Hepatic stellate cell (primary cell): ENCODE results near the gene WWC1.

Source experiments
- DNase-seq: peaks from one replicate; pipeline ENCODE4 v3.0.0; 2011; ENCODE audit warnings: low spot score

WWC1 gene

GRCh38 chr5:168489059-168489458 lies 197.6 kb downstream of the WWC1 start:
- DNase-seq, result no peak

DNA sequence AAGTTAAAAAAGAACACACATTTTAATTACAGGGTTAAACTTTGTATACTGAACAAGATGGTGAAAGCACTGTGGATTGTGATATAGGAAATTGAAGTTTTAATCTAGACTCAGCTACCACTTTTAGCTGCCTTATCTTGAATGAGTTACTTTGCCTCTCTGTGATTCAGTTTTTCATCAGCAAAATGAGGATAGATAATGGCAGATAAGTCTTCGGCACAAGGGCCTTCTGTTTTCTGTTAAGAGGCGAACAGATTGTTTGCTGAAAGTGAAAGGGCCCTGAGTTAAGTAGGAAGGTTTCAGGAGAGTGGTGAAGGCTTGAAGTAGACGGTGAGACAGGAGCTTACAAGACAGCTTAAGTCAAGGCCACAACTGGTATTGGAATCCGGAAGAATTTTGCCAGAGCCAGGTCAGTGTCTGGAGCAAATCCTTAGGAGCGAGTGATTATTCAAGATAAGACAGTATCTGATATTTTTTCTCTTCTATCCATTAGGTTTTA lies 202.7 kb downstream of the WWC1 start:
- DNase-seq, result no peak

DNA sequence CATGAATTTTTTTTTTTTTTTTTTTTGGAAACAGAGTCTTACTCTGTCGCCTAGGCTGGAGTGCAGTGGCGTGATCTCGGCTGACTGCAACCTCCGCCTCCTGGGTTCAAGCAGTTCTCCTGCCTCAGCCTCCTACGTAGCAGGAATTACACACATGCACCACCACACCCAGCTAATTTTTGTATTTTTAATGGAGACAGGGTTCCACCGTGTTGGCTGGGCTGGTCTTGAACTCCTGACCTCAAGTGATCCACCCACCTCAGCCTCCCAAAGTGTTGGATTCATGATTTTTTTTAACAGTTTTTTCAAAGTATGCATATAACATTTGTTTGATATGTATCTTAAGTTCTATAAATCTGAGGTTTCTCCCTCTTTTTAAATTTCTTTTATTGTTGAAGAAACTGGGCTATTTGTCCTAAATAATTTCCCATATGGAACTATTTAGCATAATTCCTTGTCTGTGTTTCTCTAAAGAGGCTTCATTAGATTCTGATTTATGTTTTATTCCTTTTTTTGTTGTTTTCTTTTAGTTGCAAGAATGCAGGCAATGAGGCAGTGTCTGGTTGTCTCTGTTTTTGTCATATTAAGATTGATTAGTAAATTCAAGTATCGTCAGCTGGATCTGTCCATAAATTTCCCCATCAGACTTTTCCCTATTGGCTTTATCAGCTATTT lies 211.3 kb downstream of the WWC1 start:
- DNase-seq, result no peak

DNA sequence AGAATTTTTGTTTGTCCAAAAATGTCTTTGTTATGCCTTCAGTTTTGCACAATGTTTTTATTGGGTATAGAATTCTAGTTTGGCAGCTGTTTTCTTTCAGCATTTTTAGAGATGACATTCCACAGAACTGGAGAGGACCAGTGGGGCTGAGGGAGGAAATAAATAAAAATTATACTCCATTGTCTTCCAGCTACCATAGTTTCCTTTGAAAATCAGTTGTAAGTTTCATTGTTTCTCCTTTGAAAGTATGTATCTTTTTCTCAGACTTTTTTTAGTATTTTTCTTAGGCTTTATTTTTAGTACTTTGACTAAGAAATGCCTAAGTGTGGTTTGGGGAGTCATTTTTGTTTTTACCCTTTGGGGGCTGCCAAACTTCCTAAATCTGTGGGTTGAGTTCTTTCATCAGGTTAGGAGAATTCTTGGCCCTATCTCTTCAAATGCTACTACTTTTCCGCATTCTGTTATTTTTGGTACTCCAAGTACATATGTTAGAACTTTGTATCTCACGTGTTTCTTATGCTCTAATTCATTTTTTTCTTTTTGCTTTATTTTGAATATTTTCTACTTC lies 222.5 kb downstream of the WWC1 start:
- no peak for DNase-seq
